Cerebellar nuclear complex (tissue), 1 donor: ENCODE results near the gene ASGR1.

Source experiments
- DNase-seq, 2 experiments: peaks; one replicate each; lab custom pipeline; 2025; lab: John Stamatoyannopoulos, UW

The ASGR1 gene

DNA sequence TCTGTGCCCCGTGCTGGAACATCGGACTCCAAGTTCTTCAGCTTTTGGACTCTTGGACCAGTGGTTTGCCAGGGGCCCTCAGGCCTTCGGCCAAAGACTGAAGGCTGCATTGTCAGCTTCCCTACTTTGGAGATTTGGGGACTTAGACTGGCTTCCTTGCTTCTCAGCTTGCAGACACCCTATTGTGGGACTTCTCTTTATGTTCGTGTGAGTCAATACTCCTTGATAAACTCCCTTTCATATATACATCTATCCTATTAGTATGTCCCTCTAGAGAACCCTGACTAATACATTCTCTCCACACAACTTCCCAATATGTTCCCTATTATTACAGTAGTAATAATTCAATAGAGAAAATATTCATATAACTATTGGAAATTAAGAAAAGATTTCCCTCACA is 55.3 kb downstream of the ASGR1 start:
- DNase-seq = no peak
